DOHH2 (cell line): Measurements from ENCODE around the gene BGN.

ENCODE experiments used
- EZH2phosphoT487 ChIP-seq: fragments of 200-600 bp; sonication (generic); IDR thresholded peaks from 2 replicates; pipeline ENCODE4 v1.6.1; 2017; ENCODE audit warnings: borderline replicate concordance, mild to moderate bottlenecking, antibody characterized with exemption, low read length, moderate library complexity, mixed read lengths
- TF ChIP-seq, protein P1 (sequence below): fragments of 200-600 bp; sonication (generic); IDR thresholded peaks from one replicate; pipeline ENCODE4 v1.5.1; 2014; ENCODE audit warnings: antibody characterized with exemption, mild to moderate bottlenecking, low read depth, low read length; ENCODE audit not compliant: poor library complexity, severe bottlenecking

DNA sequence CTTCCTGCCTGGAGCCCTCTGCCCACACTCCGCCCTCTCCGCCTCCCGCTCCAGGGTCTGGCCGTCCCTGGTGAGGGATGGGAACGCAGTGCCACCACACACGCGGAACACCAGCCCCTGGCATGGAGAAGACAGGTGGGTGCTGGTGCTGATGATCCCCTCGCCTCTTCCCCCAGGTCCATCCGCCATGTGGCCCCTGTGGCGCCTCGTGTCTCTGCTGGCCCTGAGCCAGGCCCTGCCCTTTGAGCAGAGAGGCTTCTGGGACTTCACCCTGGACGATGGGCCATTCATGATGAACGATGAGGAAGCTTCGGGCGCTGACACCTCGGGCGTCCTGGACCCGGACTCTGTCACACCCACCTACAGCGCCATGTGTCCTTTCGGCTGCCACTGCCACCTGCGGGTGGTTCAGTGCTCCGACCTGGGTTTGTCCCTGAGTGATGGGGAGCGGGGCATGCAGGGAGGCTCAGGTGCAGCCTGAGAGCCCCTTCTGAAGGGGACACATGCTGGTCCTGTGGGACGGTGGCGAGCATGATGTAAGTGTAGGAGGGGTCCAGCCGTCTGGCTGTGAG is 9.8 kb downstream of the BGN start:
- TF ChIP-seq, protein P1, sequence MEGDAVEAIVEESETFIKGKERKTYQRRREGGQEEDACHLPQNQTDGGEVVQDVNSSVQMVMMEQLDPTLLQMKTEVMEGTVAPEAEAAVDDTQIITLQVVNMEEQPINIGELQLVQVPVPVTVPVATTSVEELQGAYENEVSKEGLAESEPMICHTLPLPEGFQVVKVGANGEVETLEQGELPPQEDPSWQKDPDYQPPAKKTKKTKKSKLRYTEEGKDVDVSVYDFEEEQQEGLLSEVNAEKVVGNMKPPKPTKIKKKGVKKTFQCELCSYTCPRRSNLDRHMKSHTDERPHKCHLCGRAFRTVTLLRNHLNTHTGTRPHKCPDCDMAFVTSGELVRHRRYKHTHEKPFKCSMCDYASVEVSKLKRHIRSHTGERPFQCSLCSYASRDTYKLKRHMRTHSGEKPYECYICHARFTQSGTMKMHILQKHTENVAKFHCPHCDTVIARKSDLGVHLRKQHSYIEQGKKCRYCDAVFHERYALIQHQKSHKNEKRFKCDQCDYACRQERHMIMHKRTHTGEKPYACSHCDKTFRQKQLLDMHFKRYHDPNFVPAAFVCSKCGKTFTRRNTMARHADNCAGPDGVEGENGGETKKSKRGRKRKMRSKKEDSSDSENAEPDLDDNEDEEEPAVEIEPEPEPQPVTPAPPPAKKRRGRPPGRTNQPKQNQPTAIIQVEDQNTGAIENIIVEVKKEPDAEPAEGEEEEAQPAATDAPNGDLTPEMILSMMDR: no peak
- no peak for TF ChIP-seq EZH2phosphoT487
